DOHH2 (cell line): ENCODE results near the gene CCDC194.
A peak's percentile ranks its signal among the peaks of the same experiment; 100 is the strongest.

Experiments
- H3F3A ChIP-seq: fragments of 200-600 bp; sonication (generic), shearing (Covaris generic); 2 replicates; pipeline ENCODE4 v1.6.0; 2016; ENCODE audit warnings: antibody characterized with exemption, mild to moderate bottlenecking; ENCODE audit not compliant: control insufficient read depth, insufficient read depth
- H3K27ac ChIP-seq: fragments of 200-600 bp; sonication (generic); 2 replicates; pipeline ENCODE4 v1.5.1; 2014; ENCODE audit warnings: low read depth, mild to moderate bottlenecking, low read length, moderate library complexity
- H3K27me3 ChIP-seq: fragments of 200-600 bp; sonication (generic); 2 replicates; pipeline ENCODE4 v1.6.1; 2014; ENCODE audit warnings: mild to moderate bottlenecking, low read length, mixed read lengths; ENCODE audit not compliant: control insufficient read depth
- H3K36me3 ChIP-seq: fragments of 200-600 bp; sonication (generic); 2 replicates; pipeline ENCODE4 v1.6.1; 2014; ENCODE audit warnings: mild to moderate bottlenecking, low read length, moderate library complexity, mixed read lengths; ENCODE audit not compliant: control insufficient read depth
- H3K4me1 ChIP-seq: fragments of 200-600 bp; sonication (generic); 2 replicates; pipeline ENCODE4 v1.6.1; 2014; ENCODE audit warnings: mild to moderate bottlenecking, low read length, mixed read lengths; ENCODE audit not compliant: control insufficient read depth
- H3K4me2 ChIP-seq: fragments of 200-600 bp; sonication (generic); 2 replicates; pipeline ENCODE4 v1.6.0; 2014; ENCODE audit warnings: mild to moderate bottlenecking, low read length, moderate library complexity
- H3K4me3 ChIP-seq: fragments of 200-600 bp; sonication (generic); 2 replicates; pipeline ENCODE4 v1.5.1; 2014; ENCODE audit warnings: mild to moderate bottlenecking, low read length, mixed read lengths
- H3K79me2 ChIP-seq: fragments of 200-600 bp; sonication (generic); 2 replicates; pipeline ENCODE4 v1.6.1; 2014; ENCODE audit warnings: mild to moderate bottlenecking, low read length, mixed read lengths; ENCODE audit not compliant: control insufficient read depth
- H3K9me2 ChIP-seq: fragments of 200-600 bp; sonication (generic); replicated peaks from 2 replicates; pipeline ENCODE4 v1.6.1; 2014; ENCODE audit warnings: mild to moderate bottlenecking, low read length, mixed read lengths; ENCODE audit not compliant: control insufficient read depth
- H3K9me3 ChIP-seq: fragments of 200-600 bp; sonication (generic); 2 replicates; pipeline ENCODE4 v1.6.1; 2014; ENCODE audit warnings: antibody characterized with exemption, low read length, mixed read lengths; ENCODE audit not compliant: control insufficient read depth, insufficient read depth
- H4K20me1 ChIP-seq: fragments of 200-600 bp; sonication (generic); 2 replicates; pipeline ENCODE4 v1.6.0; 2014; ENCODE audit warnings: low read depth, mild to moderate bottlenecking, antibody characterized with exemption, low read length, moderate library complexity; ENCODE audit not compliant: control insufficient read depth, insufficient read depth
- EZH2phosphoT487 ChIP-seq: fragments of 200-600 bp; sonication (generic); IDR thresholded peaks from 2 replicates; pipeline ENCODE4 v1.6.1; 2017; ENCODE audit warnings: borderline replicate concordance, mild to moderate bottlenecking, antibody characterized with exemption, low read length, moderate library complexity, mixed read lengths
- TF ChIP-seq, protein P1 (sequence below): fragments of 200-600 bp; sonication (generic); IDR thresholded peaks from one replicate; pipeline ENCODE4 v1.5.1; 2014; ENCODE audit warnings: antibody characterized with exemption, mild to moderate bottlenecking, low read depth, low read length; ENCODE audit not compliant: poor library complexity, severe bottlenecking

CCDC194 gene

DNA sequence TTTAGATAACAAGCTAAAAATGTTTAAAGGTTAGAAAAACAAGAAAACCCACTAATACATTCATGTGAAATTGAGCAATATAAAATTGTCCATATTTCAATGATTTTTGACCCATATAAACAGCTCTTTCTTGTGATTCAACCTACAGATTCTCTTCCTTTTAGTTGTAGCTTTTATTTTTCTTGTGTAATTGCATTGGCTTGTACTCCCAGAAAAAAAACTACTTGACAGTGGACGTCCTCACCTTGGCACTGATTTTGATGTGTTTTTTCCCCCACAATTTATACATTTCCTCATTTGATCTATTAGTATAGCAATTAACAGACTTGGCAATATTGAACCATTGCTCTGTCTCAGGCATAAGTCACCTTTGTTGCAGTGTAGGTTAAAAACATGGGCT lies 4.7 kb downstream of the CCDC194 start:
- Histone ChIP-seq H3F3A (peaks cover 10% of the 10 kb centered on the region), H3K36me3 (no peaks in the 10 kb centered on the region), H3K4me1 (peaks cover 16% of the 10 kb centered on the region), H3K79me2 (no peaks in the 10 kb centered on the region), H3K27ac (no peak overlapping the region), H3K27me3 (0 out of 2 replicates have a peak, but pooled peaks cover 2% of the 10 kb centered on the region), H4K20me1 (no peaks in the 10 kb centered on the region), H3K9me2 (no peaks in the 10 kb centered on the region), H3K4me3 (no peak overlapping the region), H3K9me3 (no peaks in the 10 kb centered on the region), H3K4me2 (no peak overlapping the region)
- TF ChIP-seq, protein P1, sequence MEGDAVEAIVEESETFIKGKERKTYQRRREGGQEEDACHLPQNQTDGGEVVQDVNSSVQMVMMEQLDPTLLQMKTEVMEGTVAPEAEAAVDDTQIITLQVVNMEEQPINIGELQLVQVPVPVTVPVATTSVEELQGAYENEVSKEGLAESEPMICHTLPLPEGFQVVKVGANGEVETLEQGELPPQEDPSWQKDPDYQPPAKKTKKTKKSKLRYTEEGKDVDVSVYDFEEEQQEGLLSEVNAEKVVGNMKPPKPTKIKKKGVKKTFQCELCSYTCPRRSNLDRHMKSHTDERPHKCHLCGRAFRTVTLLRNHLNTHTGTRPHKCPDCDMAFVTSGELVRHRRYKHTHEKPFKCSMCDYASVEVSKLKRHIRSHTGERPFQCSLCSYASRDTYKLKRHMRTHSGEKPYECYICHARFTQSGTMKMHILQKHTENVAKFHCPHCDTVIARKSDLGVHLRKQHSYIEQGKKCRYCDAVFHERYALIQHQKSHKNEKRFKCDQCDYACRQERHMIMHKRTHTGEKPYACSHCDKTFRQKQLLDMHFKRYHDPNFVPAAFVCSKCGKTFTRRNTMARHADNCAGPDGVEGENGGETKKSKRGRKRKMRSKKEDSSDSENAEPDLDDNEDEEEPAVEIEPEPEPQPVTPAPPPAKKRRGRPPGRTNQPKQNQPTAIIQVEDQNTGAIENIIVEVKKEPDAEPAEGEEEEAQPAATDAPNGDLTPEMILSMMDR, result no peak
- TF ChIP-seq EZH2phosphoT487, result no peak

DNA sequence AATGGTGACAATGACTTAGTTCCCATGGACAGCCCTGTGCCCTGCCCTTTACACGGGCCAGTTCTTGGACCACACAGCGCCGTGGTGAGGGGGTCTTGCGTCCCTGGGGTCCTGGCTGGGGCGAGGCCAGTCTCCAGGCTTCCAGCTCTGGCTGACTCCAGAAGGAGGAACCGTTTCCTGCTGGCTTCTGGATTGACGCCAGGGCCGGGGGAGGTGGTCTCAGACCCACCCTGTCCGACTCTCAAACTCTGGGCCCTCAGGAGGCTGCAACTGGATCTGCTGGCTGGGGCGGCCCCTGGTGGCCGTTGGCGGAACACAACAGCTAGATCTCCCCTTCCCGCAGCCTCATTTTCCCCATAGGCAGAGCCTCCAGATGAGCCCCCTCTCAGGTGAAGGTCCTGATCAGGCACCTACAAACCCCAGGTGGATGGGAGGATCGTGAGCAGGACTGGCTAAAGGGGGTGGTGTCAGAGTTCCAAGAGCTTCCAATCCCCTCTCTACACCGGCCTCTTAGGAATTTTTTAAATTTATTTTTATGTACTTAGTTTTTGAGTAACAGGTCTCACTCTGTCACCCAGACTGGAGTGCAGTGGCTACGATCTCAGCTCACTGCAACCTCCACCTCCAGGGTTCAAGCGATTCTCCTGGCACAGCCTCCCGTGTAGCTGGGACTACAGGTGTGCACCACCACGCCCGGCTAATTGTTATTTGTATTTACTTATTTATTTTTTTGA lies 8.0 kb downstream of the CCDC194 start:
- Histone ChIP-seq H3K27ac (no peak overlapping the region), H4K20me1 (no peaks in the 10 kb centered on the region), H3K4me2 (no peak overlapping the region), H3K79me2 (no peaks in the 10 kb centered on the region), H3K4me1 (peaks cover 26% of the 10 kb centered on the region), H3K27me3 (0 out of 2 replicates have a peak, but pooled peaks cover 2% of the 10 kb centered on the region), H3K9me3 (no peaks in the 10 kb centered on the region), H3K4me3 (no peak overlapping the region), H3K9me2 (no peaks in the 10 kb centered on the region), H3K36me3 (no peaks in the 10 kb centered on the region), H3F3A (peaks cover 5% of the 10 kb centered on the region; the same call in 1 of the 2 replicates)
- TF ChIP-seq, protein P1, result peak; percentile 87
- no peak for TF ChIP-seq EZH2phosphoT487

DNA sequence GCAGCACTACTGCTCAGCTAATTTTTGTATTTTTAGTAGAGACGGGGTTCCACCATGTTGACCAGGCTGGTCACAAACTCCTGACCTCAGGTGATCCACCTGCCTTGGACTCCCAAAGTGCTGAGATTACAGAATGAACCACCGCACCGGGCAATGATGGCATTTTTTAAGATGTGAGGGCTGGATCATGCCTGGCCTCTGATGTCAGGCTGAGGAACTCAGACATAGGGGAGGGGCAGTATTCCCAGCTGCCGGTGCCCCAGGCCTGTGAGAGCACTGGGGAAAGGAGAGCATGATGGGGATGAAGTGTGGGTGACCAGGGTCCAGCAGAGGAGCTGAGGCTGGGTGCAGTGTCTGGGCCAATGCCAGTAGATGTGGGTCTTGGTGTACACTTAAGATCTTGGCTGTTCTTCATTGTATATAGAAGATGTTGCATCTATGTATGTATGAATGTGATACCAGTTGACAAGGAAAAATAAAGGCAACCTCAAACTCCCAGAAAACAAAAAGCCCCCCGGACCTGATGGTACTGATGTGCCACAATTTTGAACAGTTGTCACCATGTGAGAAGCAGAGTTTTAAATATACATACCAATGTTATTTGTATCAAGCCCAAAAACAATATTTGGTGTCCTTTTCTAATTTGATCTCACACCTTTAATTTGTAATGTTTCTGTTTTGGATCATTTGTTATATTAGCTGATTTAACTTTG lies 13.4 kb downstream of the CCDC194 start:
- no peaks in the 10 kb centered on the region for H3K9me2 ChIP-seq
- H3K27ac ChIP-seq, result no peak overlapping the region
- no peaks in the 10 kb centered on the region for H4K20me1 ChIP-seq
- H3K4me2 ChIP-seq, result no peak overlapping the region
- peaks cover 43% of the 10 kb centered on the region for H3K4me1 ChIP-seq
- TF ChIP-seq, protein P1, result no peak
- TF ChIP-seq EZH2phosphoT487, result no peak
- H3F3A ChIP-seq, result peaks cover 9% of the 10 kb centered on the region; the same call in 1 of the 2 replicates
- no peaks in the 10 kb centered on the region for H3K27me3 ChIP-seq
- H3K36me3 ChIP-seq, result no peaks in the 10 kb centered on the region
- no peak overlapping the region for H3K4me3 ChIP-seq
- H3K79me2 ChIP-seq, result no peaks in the 10 kb centered on the region
- 0 out of 2 replicates have a peak, but pooled peaks cover 4% of the 10 kb centered on the region for H3K9me3 ChIP-seq
